Measurements from ENCODE around the gene NIT1. TPM values are rescaled to one million over a fixed set of nuclear protein-coding genes. Genes with fewer than 3 reads are reported as not detected.

NIT1 gene
- total RNA-seq, 3 donors from 2014 or later, result 36.3 to 44.5 (median 37.0) TPM

DNA sequence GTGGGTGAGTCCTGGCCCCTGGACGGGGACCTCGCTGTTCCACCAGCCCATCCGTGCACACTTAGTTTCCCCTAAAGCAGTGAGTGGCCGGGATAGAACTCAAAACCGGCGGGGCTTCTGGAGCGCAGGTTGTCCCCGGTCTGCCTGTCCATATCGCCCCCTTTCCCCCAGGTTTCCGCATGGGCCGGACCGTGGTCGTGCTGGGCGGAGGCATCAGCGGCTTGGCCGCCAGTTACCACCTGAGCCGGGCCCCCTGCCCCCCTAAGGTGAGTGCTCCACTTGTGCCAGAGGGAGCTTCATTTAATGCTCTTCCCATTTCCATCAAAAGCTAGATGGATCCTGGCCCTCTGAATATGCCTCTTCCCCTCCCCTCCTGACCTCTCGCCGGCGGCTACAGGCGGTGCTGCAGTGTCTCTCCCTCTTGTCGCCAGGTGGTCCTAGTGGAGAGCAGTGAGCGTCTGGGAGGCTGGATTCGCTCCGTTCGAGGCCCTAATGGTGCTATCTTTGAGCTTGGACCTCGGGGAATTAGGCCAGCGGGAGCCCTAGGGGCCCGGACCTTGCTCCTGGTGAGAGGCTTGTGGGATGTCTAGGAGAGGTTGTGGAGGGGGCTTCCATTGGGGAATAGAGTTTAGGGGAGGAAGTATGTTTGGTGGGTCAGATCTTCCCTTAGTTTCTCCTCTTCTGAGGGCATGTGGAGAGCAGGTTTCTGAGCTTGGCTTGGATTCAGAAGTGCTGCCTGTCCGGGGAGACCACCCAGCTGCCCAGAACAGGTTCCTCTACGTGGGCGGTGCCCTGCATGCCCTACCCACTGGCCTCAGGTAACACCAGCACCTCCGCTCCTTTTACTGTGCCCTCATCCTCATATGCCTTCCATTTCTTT, 49.0 kb downstream of the NIT1 start:
- Histone ChIP-seq H3K9me3 (no peaks in the 10 kb centered on the region), H3K27ac (peak overlapping the region; percentile 92 to 93), H3K36me3 (no peaks in the 10 kb centered on the region), H3K27me3 (no peaks in the 10 kb centered on the region), H3K4me1 (peaks cover 0 to 4% of the 10 kb centered on the region in 2 donors), H3K4me3 (peak overlapping the region; percentile 54 to 88 (median 86))
- intact Hi-C loops (cut with DNase I; ENCODE audit: low total_unique reads), result no loop called here
- no peak for DNase-seq (ENCODE audit: low spot score in 2 of 2)
- TF ChIP-seq POLR2A (IDR thresholded peaks at IDR 0.05), result no peak
- TF ChIP-seq, protein P1, sequence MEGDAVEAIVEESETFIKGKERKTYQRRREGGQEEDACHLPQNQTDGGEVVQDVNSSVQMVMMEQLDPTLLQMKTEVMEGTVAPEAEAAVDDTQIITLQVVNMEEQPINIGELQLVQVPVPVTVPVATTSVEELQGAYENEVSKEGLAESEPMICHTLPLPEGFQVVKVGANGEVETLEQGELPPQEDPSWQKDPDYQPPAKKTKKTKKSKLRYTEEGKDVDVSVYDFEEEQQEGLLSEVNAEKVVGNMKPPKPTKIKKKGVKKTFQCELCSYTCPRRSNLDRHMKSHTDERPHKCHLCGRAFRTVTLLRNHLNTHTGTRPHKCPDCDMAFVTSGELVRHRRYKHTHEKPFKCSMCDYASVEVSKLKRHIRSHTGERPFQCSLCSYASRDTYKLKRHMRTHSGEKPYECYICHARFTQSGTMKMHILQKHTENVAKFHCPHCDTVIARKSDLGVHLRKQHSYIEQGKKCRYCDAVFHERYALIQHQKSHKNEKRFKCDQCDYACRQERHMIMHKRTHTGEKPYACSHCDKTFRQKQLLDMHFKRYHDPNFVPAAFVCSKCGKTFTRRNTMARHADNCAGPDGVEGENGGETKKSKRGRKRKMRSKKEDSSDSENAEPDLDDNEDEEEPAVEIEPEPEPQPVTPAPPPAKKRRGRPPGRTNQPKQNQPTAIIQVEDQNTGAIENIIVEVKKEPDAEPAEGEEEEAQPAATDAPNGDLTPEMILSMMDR (IDR thresholded peaks at IDR 0.05), result no peak
- no peak for TF ChIP-seq POLR2AphosphoS5 (IDR thresholded peaks at IDR 0.05)

GRCh38 chr1:161168906-161169305, 51.0 kb downstream of the NIT1 start:
- Histone ChIP-seq H3K27me3 (no peaks in the 10 kb centered on the region), H3K4me1 (peaks cover 0 to 16% of the 10 kb centered on the region in 2 donors), H3K27ac (no peak overlapping the region), H3K9me3 (no peaks in the 10 kb centered on the region), H3K4me3 (no peak overlapping the region), H3K36me3 (peaks cover 3% of the 10 kb centered on the region)
- no peak for DNase-seq (ENCODE audit: low spot score in 2 of 2)
- TF ChIP-seq POLR2A (IDR thresholded peaks at IDR 0.05) (no peak), POLR2AphosphoS5 (IDR thresholded peaks at IDR 0.05) (no peak)
- intact Hi-C loops (cut with DNase I; ENCODE audit: low total_unique reads), result no loop called here

Other genes starting within 250 kb of the NIT1 start
- 100 to 1,000 TPM in 1 of 3 donors, 1 to 10 TPM in 1, under 1 TPM in 1; 0.96 to 938 (median 2.0) TPM for gene ITLN1, start 232.9 kb upstream of the NIT1 start, total RNA-seq
- 10 to 100 TPM in 1 of 3 donors, not detected in 2; 10.7 TPM for gene ITLN2, start 163.3 kb upstream of the NIT1 start, total RNA-seq
- gene F11R, start 97.0 kb upstream of the NIT1 start, total RNA-seq, result 10 to 100 TPM; 41.1 to 74.3 (median 48.8) TPM
- 100 to 1,000 TPM in 2 of 3 donors, 10 to 100 TPM in 1; 57.3 to 217 (median 109) TPM for gene TSTD1, start 79.1 kb upstream of the NIT1 start, total RNA-seq
- gene USF1, start 72.1 kb upstream of the NIT1 start, total RNA-seq, result 10 to 100 TPM; 64.5 to 70.8 (median 64.6) TPM
- gene ARHGAP30, start 48.2 kb upstream of the NIT1 start, total RNA-seq, result 10 to 100 TPM in 1 of 3 donors, 1 to 10 TPM in 2; 5.2 to 16.5 (median 7.9) TPM
- 10 to 100 TPM in 2 of 3 donors, not detected in 1; 28.5 to 56.3 TPM for gene NECTIN4, start 28.5 kb upstream of the NIT1 start, total RNA-seq
- 1 to 10 TPM; 5.8 to 9.8 (median 8.5) TPM for gene KLHDC9, start 19.7 kb upstream of the NIT1 start, total RNA-seq
- 10 to 100 TPM; 32.5 to 50.1 (median 37.0) TPM for gene PFDN2, start 68 bp upstream of the NIT1 start, total RNA-seq
- gene DEDD, start 14.6 kb downstream of the NIT1 start, total RNA-seq, result 10 to 100 TPM; 28.7 to 39.0 (median 37.6) TPM
- 10 to 100 TPM; 76.0 to 90.3 (median 87.5) TPM for gene UFC1, start 35.9 kb downstream of the NIT1 start, total RNA-seq
- gene USP21, start 41.4 kb downstream of the NIT1 start, total RNA-seq, result 10 to 100 TPM; 11.7 to 26.9 (median 24.9) TPM
- gene PPOX, start 48.3 kb downstream of the NIT1 start, total RNA-seq, result 10 to 100 TPM; 19.5 to 26.8 (median 25.2) TPM
- 10 to 100 TPM; 23.4 to 41.3 (median 29.4) TPM for gene B4GALT3, start 59.4 kb downstream of the NIT1 start, total RNA-seq
- gene ADAMTS4, start 80.9 kb downstream of the NIT1 start, total RNA-seq, result 10 to 100 TPM in 2 of 3 donors, 1 to 10 TPM in 1; 4.8 to 85.5 (median 24.6) TPM
- 100 to 1,000 TPM; 102 to 129 (median 116) TPM for gene NDUFS2, start 84.3 kb downstream of the NIT1 start, total RNA-seq
- 100 to 1,000 TPM in 1 of 3 donors, 10 to 100 TPM in 2; 40.3 to 153 (median 70.1) TPM for gene FCER1G, start 97.2 kb downstream of the NIT1 start, total RNA-seq
- gene APOA2, start 105.5 kb downstream of the NIT1 start, total RNA-seq, result not detected
- 1 to 10 TPM; 6.9 to 9.4 (median 8.2) TPM for gene TOMM40L, start 108.0 kb downstream of the NIT1 start, total RNA-seq
- gene NR1I3, start 120.1 kb downstream of the NIT1 start, total RNA-seq, result not detected
- gene PCP4L1, start 140.6 kb downstream of the NIT1 start, total RNA-seq, result 1 to 10 TPM in 1 of 3 donors, under 1 TPM in 2; 0.32 to 2.0 (median 0.73) TPM
- 1 to 10 TPM; 1.3 to 3.6 (median 3.2) TPM for gene MPZ, start 191.9 kb downstream of the NIT1 start, total RNA-seq
- 10 to 100 TPM; 18.0 to 42.4 (median 23.9) TPM for gene SDHC, start 196.3 kb downstream of the NIT1 start, total RNA-seq
- gene CFAP126, start 249.8 kb downstream of the NIT1 start, total RNA-seq, result under 1 TPM in 1 of 3 donors, not detected in 2; 0.66 TPM

Data from breast epithelium (tissue), 4 donors.